ENCODE results near the gene ERCC5. TPM values are rescaled to one million over a fixed set of nuclear protein-coding genes. Genes with fewer than 3 reads are reported as not detected.

ERCC5 gene
- total and polyA plus RNA-seq, 9 of the 15 experiments (the other 6 are each of a cell fraction or from before 2014, with no cell fraction given) = 7.4 to 43.1 (median 33.9) TPM

DNA sequence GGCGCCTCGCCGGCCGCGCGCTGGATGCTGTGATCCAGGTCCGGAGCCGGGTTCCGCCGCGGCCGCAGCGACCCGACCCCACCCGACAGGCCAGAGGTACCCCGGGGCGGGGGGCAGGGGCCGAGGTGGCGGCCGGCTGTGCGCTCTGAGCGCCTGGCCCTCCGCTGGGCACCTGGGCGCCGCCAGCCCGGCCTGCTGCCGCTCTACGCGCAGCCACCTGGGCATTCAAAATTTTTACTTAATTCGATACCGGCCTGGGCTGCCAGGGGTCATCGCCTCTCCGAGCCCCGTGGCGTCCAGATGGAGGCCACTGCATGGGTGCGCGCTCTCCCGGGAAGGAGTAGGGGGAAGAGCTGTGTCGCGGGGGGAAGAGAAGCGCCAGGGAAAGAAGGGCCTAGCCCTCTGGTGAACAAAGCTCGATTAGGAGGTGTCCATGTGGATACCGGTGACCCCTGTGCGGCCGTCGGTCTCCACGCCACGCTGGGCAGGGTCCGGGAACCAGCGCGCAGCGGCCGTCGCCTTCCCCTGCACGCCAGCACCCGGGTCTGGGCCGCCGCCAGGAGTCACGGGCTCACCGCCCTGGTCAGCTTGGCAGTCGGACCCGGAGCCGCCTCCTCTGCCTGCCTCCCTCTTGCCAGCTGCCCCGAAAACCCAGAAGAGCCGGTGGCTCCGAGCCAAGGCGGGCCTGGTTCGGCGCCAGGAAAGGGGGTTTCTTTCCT, 46.2 kb upstream of the ERCC5 start (continued):
- TF ChIP-seq LCOR (CRISPR knock-in tag; IDR thresholded peaks at IDR 0.05) (no peak), HNRNPH1 (optimal IDR thresholded peaks at IDR 0.05; ENCODE audit: low read depth, low read length) (no peak), CBFA2T3 (IDR thresholded peaks at IDR 0.05) (no peak), DDX20 (tag; IDR thresholded peaks at IDR 0.05; ENCODE audit: low read depth) (no peak), NFIC (IDR thresholded peaks at IDR 0.05) (peak; percentile 86), HNRNPL (IDR thresholded peaks at IDR 0.05; ENCODE audit: low read depth, low read length) (0 out of 2 replicates have a peak, but pooled peaks have one; percentile 29), MCM7 (IDR thresholded peaks at IDR 0.05) (no peak), SAFB (IDR thresholded peaks at IDR 0.05; ENCODE audit: borderline replicate concordance, low read depth, low read length) (no peak), SIN3A (IDR thresholded peaks at IDR 0.05; ENCODE audit: borderline replicate concordance in 2 of 2, control insufficient read depth in 1 of 2, low read depth in 2 of 2, low read length in 2 of 2) (no peak), TAL1 (IDR thresholded peaks at IDR 0.05) (no peak), ZKSCAN1 (IDR thresholded peaks at IDR 0.05; ENCODE audit: low read depth, low read length) (no peak), PCBP1 (IDR thresholded peaks at IDR 0.05; ENCODE audit: low read depth, low read length, poor library complexity, severe bottlenecking) (peak; percentile 9)
- TF ChIP-seq, protein P1, sequence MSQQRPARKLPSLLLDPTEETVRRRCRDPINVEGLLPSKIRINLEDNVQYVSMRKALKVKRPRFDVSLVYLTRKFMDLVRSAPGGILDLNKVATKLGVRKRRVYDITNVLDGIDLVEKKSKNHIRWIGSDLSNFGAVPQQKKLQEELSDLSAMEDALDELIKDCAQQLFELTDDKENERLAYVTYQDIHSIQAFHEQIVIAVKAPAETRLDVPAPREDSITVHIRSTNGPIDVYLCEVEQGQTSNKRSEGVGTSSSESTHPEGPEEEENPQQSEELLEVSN (IDR thresholded peaks at IDR 0.05; ENCODE audit: borderline replicate concordance in 1 of 2, extremely low read depth in 1 of 2, insufficient read depth in 1 of 2, insufficient read length in 1 of 2, low read depth in 1 of 2, low read length in 1 of 2, poor library complexity in 1 of 2, severe bottlenecking in 1 of 2) = peak in 1 of 2 experiments; percentile 17
- TF ChIP-seq, protein P2, sequence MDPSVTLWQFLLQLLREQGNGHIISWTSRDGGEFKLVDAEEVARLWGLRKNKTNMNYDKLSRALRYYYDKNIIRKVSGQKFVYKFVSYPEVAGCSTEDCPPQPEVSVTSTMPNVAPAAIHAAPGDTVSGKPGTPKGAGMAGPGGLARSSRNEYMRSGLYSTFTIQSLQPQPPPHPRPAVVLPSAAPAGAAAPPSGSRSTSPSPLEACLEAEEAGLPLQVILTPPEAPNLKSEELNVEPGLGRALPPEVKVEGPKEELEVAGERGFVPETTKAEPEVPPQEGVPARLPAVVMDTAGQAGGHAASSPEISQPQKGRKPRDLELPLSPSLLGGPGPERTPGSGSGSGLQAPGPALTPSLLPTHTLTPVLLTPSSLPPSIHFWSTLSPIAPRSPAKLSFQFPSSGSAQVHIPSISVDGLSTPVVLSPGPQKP (CRISPR knock-in tag; IDR thresholded peaks at IDR 0.05) = no peak
- TF ChIP-seq, protein P3, sequence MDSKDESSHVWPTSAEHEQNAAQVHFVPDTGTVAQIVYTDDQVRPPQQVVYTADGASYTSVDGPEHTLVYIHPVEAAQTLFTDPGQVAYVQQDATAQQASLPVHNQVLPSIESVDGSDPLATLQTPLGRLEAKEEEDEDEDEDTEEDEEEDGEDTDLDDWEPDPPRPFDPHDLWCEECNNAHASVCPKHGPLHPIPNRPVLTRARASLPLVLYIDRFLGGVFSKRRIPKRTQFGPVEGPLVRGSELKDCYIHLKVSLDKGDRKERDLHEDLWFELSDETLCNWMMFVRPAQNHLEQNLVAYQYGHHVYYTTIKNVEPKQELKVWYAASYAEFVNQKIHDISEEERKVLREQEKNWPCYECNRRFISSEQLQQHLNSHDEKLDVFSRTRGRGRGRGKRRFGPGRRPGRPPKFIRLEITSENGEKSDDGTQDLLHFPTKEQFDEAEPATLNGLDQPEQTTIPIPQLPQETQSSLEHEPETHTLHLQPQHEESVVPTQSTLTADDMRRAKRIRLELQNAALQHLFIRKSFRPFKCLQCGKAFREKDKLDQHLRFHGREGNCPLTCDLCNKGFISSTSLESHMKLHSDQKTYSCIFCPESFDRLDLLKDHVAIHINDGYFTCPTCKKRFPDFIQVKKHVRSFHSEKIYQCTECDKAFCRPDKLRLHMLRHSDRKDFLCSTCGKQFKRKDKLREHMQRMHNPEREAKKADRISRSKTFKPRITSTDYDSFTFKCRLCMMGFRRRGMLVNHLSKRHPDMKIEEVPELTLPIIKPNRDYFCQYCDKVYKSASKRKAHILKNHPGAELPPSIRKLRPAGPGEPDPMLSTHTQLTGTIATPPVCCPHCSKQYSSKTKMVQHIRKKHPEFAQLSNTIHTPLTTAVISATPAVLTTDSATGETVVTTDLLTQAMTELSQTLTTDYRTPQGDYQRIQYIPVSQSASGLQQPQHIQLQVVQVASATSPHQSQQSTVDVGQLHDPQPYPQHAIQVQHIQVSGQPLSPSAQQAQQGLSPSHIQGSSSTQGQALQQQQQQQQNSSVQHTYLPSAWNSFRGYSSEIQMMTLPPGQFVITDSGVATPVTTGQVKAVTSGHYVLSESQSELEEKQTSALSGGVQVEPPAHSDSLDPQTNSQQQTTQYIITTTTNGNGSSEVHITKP (IDR thresholded peaks at IDR 0.05; ENCODE audit: partially characterized antibody) = no peak
- TF ChIP-seq, protein P4, sequence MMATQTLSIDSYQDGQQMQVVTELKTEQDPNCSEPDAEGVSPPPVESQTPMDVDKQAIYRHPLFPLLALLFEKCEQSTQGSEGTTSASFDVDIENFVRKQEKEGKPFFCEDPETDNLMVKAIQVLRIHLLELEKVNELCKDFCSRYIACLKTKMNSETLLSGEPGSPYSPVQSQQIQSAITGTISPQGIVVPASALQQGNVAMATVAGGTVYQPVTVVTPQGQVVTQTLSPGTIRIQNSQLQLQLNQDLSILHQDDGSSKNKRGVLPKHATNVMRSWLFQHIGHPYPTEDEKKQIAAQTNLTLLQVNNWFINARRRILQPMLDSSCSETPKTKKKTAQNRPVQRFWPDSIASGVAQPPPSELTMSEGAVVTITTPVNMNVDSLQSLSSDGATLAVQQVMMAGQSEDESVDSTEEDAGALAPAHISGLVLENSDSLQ (IDR thresholded peaks at IDR 0.05) = no peak
- TF ChIP-seq, protein P5, sequence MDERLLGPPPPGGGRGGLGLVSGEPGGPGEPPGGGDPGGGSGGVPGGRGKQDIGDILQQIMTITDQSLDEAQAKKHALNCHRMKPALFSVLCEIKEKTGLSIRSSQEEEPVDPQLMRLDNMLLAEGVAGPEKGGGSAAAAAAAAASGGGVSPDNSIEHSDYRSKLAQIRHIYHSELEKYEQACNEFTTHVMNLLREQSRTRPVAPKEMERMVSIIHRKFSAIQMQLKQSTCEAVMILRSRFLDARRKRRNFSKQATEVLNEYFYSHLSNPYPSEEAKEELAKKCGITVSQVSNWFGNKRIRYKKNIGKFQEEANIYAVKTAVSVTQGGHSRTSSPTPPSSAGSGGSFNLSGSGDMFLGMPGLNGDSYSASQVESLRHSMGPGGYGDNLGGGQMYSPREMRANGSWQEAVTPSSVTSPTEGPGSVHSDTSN (CRISPR knock-in tag; IDR thresholded peaks at IDR 0.05; ENCODE audit: low read depth) = no peak
- TF ChIP-seq, protein P5 (tag; conservative IDR thresholded peaks at IDR 0.05; ENCODE audit: low read depth) = no peak

All from K562 (cell line).